Activated CD4-positive, alpha-beta T cell treated with anti-CD3 and anti-CD28 coated beads for 1 hour (primary cell): ENCODE data around the gene KCNC1.

ENCODE experiments used
- DNase-seq: peaks from one replicate; pipeline ENCODE4 v3.0.0-alpha.2; 2020

Gene KCNC1

DNA sequence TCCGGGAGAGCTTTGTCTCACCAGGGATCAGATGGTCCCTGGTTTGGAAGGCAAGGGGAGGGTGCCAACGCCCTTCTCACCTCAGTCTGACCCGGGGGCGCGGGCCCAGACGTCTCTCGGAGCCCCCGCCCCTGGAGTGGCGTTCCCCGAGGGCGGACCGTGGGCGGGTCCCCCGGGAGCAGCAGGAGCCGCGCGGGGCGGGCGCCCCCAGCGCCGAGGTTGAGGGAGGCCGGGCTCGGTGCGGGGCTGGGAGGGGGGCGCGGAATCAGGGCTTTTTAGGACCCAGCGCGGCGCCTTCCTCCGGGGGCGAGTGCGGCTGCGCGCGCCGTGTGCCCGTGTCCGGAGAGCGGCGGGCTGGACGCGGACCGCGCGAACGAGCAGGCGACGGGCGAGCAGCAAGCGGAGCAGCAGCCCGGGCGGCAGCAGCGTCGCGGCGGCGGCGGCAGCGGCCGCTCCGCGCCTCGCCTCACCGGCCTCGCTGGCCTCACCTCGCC lies at the start of gene KCNC1:
TSS of gene KCNC1 (plus strand) at position 364 of the 494 bp plus-strand sequence. CDS start 1,222 bp downstream, outside the sequence.
- no peak for DNase-seq

DNA sequence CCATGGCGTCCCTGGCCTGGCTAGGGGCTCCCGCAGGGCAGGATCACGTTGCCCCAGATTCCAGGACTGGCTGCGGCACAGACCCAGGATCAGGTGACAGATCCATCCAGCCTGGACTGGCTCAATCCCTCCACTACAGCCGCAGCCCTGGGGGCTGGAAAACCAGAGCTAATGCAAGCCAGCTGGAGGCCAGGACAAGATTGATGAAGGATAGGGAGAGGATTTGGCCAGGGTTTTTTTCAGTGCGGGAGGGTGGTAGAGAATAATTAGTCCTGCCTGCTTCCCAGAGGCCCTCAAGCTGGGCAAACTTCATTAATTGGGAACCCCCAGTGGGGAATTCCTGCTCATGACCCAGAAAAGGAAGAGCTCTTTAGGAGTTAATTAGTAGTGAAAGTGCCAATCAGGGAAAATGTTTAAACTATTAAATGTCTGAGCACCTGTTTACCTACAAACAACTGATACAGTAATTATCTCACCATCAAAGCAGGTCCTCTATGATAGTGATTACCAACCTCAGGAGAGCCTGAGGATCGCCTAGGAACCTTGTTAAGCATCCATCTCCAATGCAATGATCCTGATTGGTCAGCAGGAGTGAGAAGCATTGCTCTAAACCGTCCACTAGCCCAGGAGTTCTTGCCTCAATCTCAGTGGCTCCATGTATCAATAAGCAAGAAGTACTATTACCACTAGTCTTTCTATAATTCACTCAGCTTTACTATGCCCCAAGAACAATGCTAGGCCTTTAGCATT lies 48.2 kb upstream of the KCNC1 start:
- no peak for DNase-seq

- no peak for DNase-seq
These were observed 46.5 kb upstream of the KCNC1 start for GRCh38 chr11:17687946-17688670.

GRCh38 chr11:17691550-17691949 lies 43.0 kb upstream of the KCNC1 start:
- no peak for DNase-seq

- DNase-seq: no peak
These were observed 42.6 kb upstream of the KCNC1 start for GRCh38 chr11:17691976-17692375.

- DNase-seq: no peak
These were observed 41.6 kb upstream of the KCNC1 start for GRCh38 chr11:17692931-17693330.

DNA sequence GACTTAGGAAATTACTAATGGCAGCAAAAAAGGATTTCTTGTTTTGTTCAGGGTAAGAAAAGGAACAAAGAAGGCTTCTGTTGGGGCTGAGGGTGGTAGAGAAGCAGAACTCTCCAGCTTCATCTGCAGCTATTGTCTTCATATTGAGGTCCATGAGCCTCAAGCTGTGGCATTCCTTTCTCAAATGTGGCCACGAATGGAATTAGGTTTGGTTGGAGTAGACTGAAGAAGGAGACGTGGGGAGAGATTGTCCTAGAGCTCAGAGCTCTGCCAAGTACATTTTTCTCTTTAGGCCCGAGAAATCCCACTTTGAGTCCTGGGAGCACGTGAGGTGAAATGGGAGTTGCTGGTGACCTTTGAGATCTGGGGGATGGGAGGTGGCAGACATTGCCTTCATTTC lies 41.0 kb upstream of the KCNC1 start:
- no peak for DNase-seq

DNA sequence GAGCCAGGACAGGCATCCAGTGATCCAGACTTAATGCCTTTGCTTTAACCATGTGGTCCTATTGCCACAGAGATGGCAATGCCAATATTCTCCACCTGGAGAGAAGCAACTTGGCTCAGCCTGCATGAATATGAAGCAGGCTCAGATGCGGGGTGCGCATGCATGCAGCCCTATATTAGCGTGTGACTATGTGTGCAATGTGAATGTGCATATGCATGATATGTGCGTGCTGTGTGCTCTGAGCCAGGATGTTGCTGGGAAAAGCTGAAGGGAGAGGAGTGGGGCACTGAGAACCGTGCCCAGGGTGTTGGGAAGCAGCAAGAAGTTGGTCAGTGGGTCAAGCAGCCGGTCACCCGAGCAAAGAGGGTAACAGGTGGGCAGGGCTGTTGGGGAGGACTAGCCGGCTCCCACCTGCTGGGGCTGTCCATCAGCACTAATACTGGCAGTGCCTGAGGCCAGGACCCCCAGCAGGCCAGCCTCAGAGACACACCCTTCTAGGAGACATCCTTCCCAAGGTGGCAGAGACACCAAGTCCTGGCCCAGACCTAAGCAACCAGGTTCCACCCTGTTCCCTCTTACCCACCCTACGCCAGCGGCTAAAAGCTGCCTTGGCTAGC lies 40.0 kb upstream of the KCNC1 start:
- no peak for DNase-seq

- no peak for DNase-seq
These were observed 38.8 kb upstream of the KCNC1 start for GRCh38 chr11:17695454-17696441.

- DNase-seq: no peak
These were observed 37.8 kb upstream of the KCNC1 start for GRCh38 chr11:17696741-17697140.

DNA sequence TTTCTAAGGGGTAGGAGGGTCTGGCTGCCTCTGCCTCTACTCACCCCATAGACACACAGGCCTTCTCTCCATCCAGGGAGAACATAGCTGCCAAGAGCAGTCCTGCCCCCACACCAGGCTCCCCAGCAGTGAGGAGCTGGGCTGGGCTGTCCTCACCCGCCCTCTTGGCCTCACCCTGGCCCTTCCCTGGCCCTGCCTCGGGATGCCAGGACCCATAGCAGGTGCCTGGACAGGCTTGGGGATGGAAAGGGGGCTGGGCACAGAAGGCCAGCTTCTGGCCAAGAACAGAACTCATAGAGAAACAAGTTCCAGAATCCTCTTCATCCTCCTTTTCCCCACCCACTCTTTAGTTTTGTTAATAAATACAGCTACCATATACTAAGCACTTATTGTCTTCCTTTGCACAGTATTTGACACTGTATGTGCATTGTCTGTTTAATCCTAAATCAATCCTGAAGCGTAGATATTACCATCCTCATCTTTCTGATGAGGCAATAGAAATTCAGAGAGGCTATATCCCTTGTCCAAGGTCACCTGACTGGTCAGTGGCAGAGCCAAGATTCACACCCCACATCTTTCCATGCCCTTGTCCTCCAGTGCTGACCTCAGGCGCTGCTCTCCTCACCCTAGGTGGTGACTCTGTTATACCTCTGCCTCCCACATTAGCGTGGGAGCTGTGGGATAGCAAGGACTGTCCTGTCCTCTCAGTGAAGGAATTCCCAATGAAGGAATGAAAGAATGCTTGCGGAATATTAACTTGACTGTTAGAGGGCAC lies 37.2 kb upstream of the KCNC1 start:
- DNase-seq: no peak

DNA sequence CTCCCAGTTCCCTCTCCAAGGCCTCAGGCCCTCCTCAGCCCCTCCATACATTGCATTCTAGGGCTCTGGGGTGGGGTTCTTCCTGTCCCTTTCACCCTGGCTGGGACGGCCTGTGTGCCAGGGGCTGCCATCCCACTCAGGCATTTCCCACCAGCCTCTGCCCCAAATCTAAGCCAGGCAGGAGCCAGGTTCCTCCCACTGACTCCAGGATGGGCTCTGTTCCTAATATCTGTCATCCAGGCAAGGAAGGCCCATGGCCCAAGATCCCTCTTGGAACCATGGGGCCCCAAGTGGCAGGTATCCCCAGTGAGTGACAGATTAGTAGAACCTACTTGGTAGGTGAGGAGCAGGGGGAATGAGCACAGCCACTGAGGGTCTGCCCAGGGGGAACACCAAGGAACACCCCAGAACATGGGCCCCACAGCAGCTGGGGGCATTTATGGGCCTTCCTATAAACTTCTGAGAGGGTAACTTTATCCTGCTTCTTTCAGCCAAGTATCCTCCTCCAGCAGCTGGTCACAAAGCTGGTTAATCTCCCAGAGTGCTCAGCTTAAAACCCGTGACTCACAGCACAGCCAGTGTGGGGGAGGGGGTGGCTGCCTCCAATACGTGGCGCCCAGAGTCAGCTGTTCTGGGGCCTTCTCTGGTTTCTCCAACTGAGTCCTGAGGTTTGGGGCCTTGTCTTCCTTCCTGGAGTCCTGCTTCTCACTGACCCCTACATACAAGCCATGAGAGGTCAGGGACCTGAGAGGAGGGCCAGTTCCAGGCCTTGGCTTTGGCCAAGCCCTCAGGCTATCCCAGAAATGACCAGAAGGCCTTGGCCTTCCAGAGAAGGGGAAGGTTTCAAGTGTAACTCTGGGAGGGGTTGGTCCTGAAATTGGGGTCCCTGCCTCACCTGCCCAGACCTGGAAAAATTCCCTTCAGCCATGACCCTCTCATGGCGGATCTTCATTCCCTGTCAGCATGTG lies 35.1 kb upstream of the KCNC1 start:
- no peak for DNase-seq

DNA sequence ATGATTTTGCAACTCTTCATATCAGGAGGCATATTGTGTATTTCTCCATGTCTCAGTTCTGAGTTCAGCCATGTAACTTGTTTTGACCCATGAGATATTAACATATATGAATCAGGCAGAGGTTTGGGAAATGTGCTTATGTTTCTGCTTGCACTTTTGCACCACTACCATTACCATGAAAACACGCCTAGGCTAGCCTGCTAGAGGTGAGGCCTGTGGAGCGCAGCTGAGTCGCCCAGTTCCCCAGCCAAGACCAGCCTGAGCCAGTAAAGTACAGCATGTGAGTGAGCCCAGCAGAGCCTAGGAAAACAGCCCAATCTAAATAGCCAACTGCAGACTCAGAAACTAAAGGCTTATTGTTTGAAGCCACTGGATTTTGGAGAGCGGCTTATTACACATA lies 33.6 kb upstream of the KCNC1 start:
- no peak for DNase-seq

- DNase-seq: no peak
These were observed 31.7 kb upstream of the KCNC1 start for GRCh38 chr11:17702876-17703275.

DNA sequence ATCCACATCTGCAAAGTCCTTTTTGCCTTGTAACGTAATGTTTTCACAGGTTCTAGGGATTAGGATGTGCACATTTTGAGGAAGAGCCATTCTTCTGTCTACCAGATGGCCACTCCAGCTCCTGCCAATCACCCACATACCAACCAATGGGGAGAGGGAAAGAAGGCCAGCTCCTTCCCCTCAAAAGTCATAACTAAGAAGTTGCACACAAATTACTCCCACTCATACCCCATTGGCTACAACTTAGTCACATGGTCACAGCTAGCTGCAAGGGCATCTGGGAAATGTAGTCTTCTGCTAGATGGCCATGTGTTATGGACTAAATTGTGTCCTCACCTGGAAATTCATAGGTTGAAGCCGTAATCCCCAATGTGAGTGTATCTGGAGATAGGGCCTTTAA lies 30.6 kb upstream of the KCNC1 start:
- no peak for DNase-seq

DNA sequence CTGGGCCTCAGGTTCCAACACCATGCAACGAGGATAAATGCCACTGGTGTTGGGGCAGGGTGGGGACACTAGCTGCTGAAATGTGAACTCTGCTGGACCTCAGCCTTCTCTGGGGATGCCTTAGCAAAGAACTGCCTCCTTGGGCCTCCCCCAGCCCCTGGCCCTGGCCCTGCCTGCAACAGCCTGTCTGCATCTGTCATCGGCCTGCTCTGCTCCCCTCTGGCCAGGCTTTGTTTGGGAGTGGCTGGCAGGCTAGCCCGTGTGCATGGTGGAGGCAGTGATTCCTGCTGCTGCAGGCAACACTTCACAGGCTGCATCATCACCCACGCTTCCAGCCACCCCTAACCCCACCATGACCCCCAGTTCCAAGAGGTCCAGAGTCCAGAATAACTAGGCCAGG lies 26.8 kb upstream of the KCNC1 start:
- no peak for DNase-seq

GRCh38 chr11:17711836-17712235 lies 22.7 kb upstream of the KCNC1 start:
- no peak for DNase-seq

DNA sequence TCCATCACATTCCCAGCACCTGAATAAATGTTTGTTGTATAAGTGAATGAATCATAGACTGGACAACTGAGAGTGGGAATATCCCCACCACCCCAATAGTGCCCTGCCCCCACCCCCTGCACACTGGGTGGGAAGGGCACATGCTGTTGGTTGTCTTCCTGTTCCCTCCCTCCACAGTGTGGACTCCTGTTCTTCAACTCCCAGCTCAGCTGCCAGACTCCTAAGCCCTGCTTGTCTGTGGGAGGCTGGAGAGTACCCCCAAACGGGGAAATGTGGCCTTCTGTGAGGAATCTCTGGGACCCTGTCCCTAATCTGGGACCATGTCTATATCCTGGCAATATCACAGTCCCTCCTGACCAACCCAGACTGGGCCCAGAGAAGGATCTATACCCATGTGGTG lies 20.7 kb upstream of the KCNC1 start:
- DNase-seq: no peak

DNA sequence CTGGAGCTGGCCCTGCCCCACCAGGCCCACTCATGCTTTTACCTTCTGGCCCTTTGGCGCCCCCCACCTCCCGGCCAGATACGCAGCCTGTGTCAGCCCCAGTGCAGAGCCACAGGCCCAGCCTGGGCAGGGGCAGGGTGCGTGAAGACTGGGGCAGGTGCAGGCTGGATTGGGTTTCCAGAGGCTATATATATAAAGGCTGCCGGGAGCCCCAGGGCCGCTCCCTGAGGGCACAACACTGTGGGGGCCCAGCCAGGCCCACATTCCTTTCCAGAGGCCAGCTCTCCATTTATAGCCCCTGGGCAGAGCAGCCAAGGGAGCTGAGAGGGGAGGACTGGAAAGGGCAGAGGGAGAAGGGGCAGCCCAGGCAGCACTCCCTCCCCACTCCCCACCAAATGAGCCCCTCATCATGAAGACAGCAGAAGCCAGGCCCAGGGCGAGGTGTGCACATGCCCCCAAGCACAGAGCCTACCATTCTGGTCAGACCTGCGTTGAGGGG lies 20.2 kb upstream of the KCNC1 start:
- no peak for DNase-seq

DNA sequence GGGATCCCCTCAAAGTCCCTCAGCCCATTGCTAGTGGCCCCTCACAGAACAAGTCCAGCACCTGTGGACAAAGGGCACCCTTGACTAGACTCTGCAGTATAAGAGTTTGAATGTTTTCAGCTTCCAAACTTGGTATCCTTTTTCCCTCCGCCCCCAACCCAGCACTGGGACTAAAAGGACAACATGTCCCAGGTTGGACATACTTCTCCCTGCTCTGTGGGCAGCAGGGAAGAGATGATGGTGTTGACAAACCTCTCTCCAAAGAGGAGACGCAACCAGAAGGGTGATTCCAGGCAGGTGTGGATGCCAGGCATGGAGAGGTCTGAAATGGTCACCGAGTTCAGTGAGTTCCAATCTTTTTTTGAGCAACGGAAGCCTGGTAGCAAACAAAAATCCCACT lies 19.7 kb upstream of the KCNC1 start:
- DNase-seq: no peak
